T-helper 1 cell treated with Interleukin-12 subunit alpha and Interleukin-12 subunit beta and Interleukin-4 antibody, amounts not matched to agents 30 μg/mL and 1 μg/mL, for 36 hours (primary cell): ENCODE measurements around the gene RBM7.

ENCODE experiments used
- H3K27ac Mint-ChIP-seq: one replicate; pipeline ENCODE4 v1.8.0; 2021; ENCODE audit warnings: mild to moderate bottlenecking, mixed read lengths
- H3K27me3 Mint-ChIP-seq: one replicate; pipeline ENCODE4 v1.8.0; 2021; ENCODE audit warnings: low read depth, mixed read lengths
- H3K36me3 Mint-ChIP-seq: one replicate; pipeline ENCODE4 v1.8.0; 2021; ENCODE audit warnings: low read depth, mixed read lengths
- H3K4me1 Mint-ChIP-seq: one replicate; pipeline ENCODE4 v1.8.0; 2021; ENCODE audit warnings: low read depth, mixed read lengths
- H3K4me3 Mint-ChIP-seq: one replicate; pipeline ENCODE4 v1.8.0; 2021; ENCODE audit warnings: mild to moderate bottlenecking, moderate library complexity, mixed read lengths
- H3K9me3 Mint-ChIP-seq: one replicate; pipeline ENCODE4 v1.8.0; 2021; ENCODE audit warnings: mixed read lengths

RBM7 gene

DNA sequence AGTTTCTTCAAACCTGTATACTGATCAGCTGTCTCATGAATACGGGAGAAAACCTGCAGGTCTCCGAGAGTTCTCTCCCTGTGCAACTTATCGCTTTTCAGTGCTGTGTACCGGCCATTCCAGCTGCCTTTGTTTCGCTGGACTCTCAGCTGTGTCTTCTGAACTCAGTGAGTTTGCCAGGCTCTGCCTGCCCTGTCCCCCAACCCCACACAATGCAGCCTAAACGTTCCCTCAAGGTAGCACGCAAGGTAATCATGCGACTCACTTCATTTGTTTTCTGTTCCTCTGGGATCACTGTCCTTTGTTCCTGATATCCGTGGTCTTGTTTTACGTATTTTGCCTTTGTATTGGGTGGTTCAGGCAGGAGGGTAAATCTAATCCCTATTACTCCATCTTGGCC is 13.5 kb downstream of the RBM7 start:
- no peak overlapping the region for H3K4me3 Mint-ChIP-seq

GRCh38 chr11:114416441-114416961 is 16.0 kb downstream of the RBM7 start:
- no peaks in the 10 kb centered on the region for H3K27me3 Mint-ChIP-seq
- no peak overlapping the region for H3K4me3 Mint-ChIP-seq
- no peaks in the 10 kb centered on the region for H3K4me1 Mint-ChIP-seq
- H3K9me3 Mint-ChIP-seq: no peaks in the 10 kb centered on the region
- H3K27ac Mint-ChIP-seq: no peak overlapping the region
- H3K36me3 Mint-ChIP-seq: peaks cover 12% of the 10 kb centered on the region

More for the DNA sequence above, 13.5 kb downstream of the RBM7 start:
- Mint-ChIP-seq H3K27ac (no peak overlapping the region), H3K4me1 (no peaks in the 10 kb centered on the region), H3K9me3 (no peaks in the 10 kb centered on the region), H3K27me3 (no peaks in the 10 kb centered on the region), H3K36me3 (peaks cover 23% of the 10 kb centered on the region)

DNA sequence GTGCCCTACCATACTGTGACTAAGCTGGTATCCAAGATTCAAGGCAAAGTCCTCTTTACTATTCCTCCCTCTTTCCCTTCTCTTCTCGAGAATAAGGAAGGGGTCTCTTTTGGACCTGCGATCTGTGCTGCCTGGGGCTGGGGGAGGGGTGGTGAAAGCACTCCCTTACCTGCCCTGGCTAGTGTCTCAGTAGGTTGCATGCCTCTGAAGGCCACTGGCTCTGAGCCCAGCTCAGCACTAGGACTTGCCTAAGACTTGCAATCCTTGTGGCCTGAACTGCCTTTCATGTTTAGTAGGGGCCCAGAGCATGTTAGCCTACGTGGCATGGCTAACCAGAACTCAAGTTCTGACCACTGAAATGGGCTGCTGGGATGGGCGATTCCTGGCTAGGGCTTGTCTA is 25.8 kb downstream of the RBM7 start:
- peaks cover 6% of the 10 kb centered on the region for H3K9me3 Mint-ChIP-seq
- H3K36me3 Mint-ChIP-seq: peaks cover 2% of the 10 kb centered on the region
- peaks cover 6% of the 10 kb centered on the region for H3K4me1 Mint-ChIP-seq
- no peaks in the 10 kb centered on the region for H3K27me3 Mint-ChIP-seq
- H3K27ac Mint-ChIP-seq: no peak overlapping the region
- no peak overlapping the region for H3K4me3 Mint-ChIP-seq

- H3K27ac Mint-ChIP-seq: no peak overlapping the region
- H3K36me3 Mint-ChIP-seq: no peaks in the 10 kb centered on the region
- H3K4me1 Mint-ChIP-seq: peaks cover 6% of the 10 kb centered on the region
- no peaks in the 10 kb centered on the region for H3K9me3 Mint-ChIP-seq
- H3K4me3 Mint-ChIP-seq: no peak overlapping the region
- no peaks in the 10 kb centered on the region for H3K27me3 Mint-ChIP-seq
These were observed 29.8 kb downstream of the RBM7 start for GRCh38 chr11:114430290-114430689.

GRCh38 chr11:114432893-114433292 is 32.4 kb downstream of the RBM7 start:
- H3K9me3 Mint-ChIP-seq: no peaks in the 10 kb centered on the region
- no peaks in the 10 kb centered on the region for H3K36me3 Mint-ChIP-seq
- no peaks in the 10 kb centered on the region for H3K27me3 Mint-ChIP-seq
- no peak overlapping the region for H3K4me3 Mint-ChIP-seq
- peaks cover 7% of the 10 kb centered on the region for H3K4me1 Mint-ChIP-seq
- H3K27ac Mint-ChIP-seq: no peak overlapping the region

- no peaks in the 10 kb centered on the region for H3K36me3 Mint-ChIP-seq
- no peaks in the 10 kb centered on the region for H3K9me3 Mint-ChIP-seq
- no peak overlapping the region for H3K27ac Mint-ChIP-seq
- peaks cover 11% of the 10 kb centered on the region for H3K4me1 Mint-ChIP-seq
- H3K4me3 Mint-ChIP-seq: no peak overlapping the region
- no peaks in the 10 kb centered on the region for H3K27me3 Mint-ChIP-seq
These were observed 32.9 kb downstream of the RBM7 start for GRCh38 chr11:114433376-114433775.

GRCh38 chr11:114438303-114438702 is 37.8 kb downstream of the RBM7 start:
- H3K27me3 Mint-ChIP-seq: no peaks in the 10 kb centered on the region
- no peak overlapping the region for H3K27ac Mint-ChIP-seq
- H3K9me3 Mint-ChIP-seq: no peaks in the 10 kb centered on the region
- H3K36me3 Mint-ChIP-seq: peaks cover 15% of the 10 kb centered on the region
- peaks cover 37% of the 10 kb centered on the region for H3K4me1 Mint-ChIP-seq
- no peak overlapping the region for H3K4me3 Mint-ChIP-seq

- Mint-ChIP-seq H3K36me3 (peaks cover 17% of the 10 kb centered on the region), H3K4me3 (peak within 1 kb of the TSS; percentile 94), H3K27ac (peak within 1 kb of the TSS; percentile 89), H3K4me1 (peaks cover 41% of the 10 kb centered on the region), H3K9me3 (no peaks in the 10 kb centered on the region), H3K27me3 (no peaks in the 10 kb centered on the region)
These were observed 39.0 kb downstream of the RBM7 start, which contains the start of gene REXO2 for GRCh38 chr11:114439229-114440120. REXO2 (plus strand) TSS chr11:114439467; CDS start chr11:114439529, 62 bp downstream.

GRCh38 chr11:114440121-114440860 is 39.8 kb downstream of the RBM7 start:
- Mint-ChIP-seq H3K27ac (peak overlapping the region; percentile 89), H3K4me1 (peaks cover 41% of the 10 kb centered on the region), H3K4me3 (peak overlapping the region; percentile 94), H3K27me3 (no peaks in the 10 kb centered on the region), H3K36me3 (peaks cover 23% of the 10 kb centered on the region), H3K9me3 (no peaks in the 10 kb centered on the region)

GRCh38 chr11:114440971-114441763 is 40.7 kb downstream of the RBM7 start:
- H3K4me1 Mint-ChIP-seq: peaks cover 43% of the 10 kb centered on the region
- H3K4me3 Mint-ChIP-seq: peak overlapping the region; percentile 51
- no peaks in the 10 kb centered on the region for H3K9me3 Mint-ChIP-seq
- H3K27ac Mint-ChIP-seq: no peak overlapping the region
- peaks cover 27% of the 10 kb centered on the region for H3K36me3 Mint-ChIP-seq
- no peaks in the 10 kb centered on the region for H3K27me3 Mint-ChIP-seq

DNA sequence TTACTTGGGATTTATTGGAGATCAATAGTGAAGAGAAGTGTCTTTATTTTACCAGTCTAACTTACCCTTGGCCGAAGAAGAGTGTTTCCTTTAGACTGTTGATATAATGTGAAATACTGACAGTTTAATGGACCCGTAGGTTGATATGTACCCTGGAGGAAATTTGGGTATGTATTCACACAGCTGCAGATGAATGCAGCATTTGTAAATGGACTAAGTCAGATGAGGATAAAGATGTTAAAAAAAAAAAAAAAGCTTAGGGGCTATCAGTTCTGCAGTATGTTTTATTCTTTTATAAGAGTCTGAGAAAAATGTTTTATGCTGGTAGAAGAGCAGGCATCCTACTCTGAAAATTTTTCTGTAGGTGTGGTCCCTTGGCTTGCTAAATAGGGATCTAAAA is 41.5 kb downstream of the RBM7 start:
- Mint-ChIP-seq H3K9me3 (no peaks in the 10 kb centered on the region), H3K4me1 (peaks cover 47% of the 10 kb centered on the region), H3K27me3 (no peaks in the 10 kb centered on the region), H3K4me3 (no peak overlapping the region), H3K27ac (no peak overlapping the region), H3K36me3 (peaks cover 32% of the 10 kb centered on the region)

GRCh38 chr11:114442536-114442935 is 42.1 kb downstream of the RBM7 start:
- Mint-ChIP-seq H3K4me1 (peaks cover 51% of the 10 kb centered on the region), H3K4me3 (no peak overlapping the region), H3K27me3 (no peaks in the 10 kb centered on the region), H3K9me3 (no peaks in the 10 kb centered on the region), H3K27ac (no peak overlapping the region), H3K36me3 (peaks cover 37% of the 10 kb centered on the region)

GRCh38 chr11:114447444-114447843 is 47.0 kb downstream of the RBM7 start:
- no peak overlapping the region for H3K4me3 Mint-ChIP-seq
- no peak overlapping the region for H3K27ac Mint-ChIP-seq
- H3K27me3 Mint-ChIP-seq: no peaks in the 10 kb centered on the region
- H3K36me3 Mint-ChIP-seq: peaks cover 43% of the 10 kb centered on the region
- no peaks in the 10 kb centered on the region for H3K9me3 Mint-ChIP-seq
- peaks cover 16% of the 10 kb centered on the region for H3K4me1 Mint-ChIP-seq

- no peaks in the 10 kb centered on the region for H3K9me3 Mint-ChIP-seq
- H3K4me3 Mint-ChIP-seq: no peak overlapping the region
- peaks cover 15% of the 10 kb centered on the region for H3K4me1 Mint-ChIP-seq
- H3K27me3 Mint-ChIP-seq: no peaks in the 10 kb centered on the region
- peaks cover 42% of the 10 kb centered on the region for H3K36me3 Mint-ChIP-seq
- no peak overlapping the region for H3K27ac Mint-ChIP-seq
These were observed 47.4 kb downstream of the RBM7 start for GRCh38 chr11:114447892-114448291.
